Endothelial cell of umbilical vein (primary cell): ENCODE data around the gene CD24. TPM values are rescaled to one million over a fixed set of nuclear protein-coding genes. Genes with fewer than 3 reads are reported as not detected.

Experiments used
- BruUV-seq: library from RNA; stranded (reverse); fragments of 400-500 nt; replicated peaks from 2 replicates; lab custom pipeline; 2021; lab: Mats Ljungman, UMichigan
- CTCF ChIA-PET: fragments of 300-600, 350-600 bp; sonication (Branson Sonifier 250); formaldehyde crosslinking; loops from one replicate; lab custom pipeline; 2021; ENCODE audit warnings: antibody characterized with exemption, inconsistent platforms; lab: Charles Lee
- POLR2A ChIA-PET: fragments of 300-600, 350-600 bp; sonication (Branson Sonifier 250); formaldehyde crosslinking; loops from one replicate; lab custom pipeline; 2021; ENCODE audit warnings: antibody characterized with exemption, inconsistent platforms; lab: Charles Lee
- DNase-seq: peaks from one replicate; pipeline ENCODE4 v3.0.0-alpha.2; 2011; ENCODE audit warnings: low read depth, low spot score
- FAIRE-seq: peaks from 2 replicates; lab custom pipeline; 2011; peaks lifted over from hg19 to GRCh38; lab: Jason Lieb, UNC
- H2AFZ ChIP-seq: 2 replicates; pipeline ENCODE4 v1.6.0; 2012; ENCODE audit warnings: low read depth, low read length, control low read depth, inconsistent platforms
- H3K27ac ChIP-seq: 2 replicates; pipeline ENCODE4 v1.5.1; 2011; ENCODE audit warnings: low read depth, mild to moderate bottlenecking, control low read depth, low read length, moderate library complexity; ENCODE audit not compliant: insufficient read depth
- H3K27me3 ChIP-seq, 2 experiments: 2 replicates each; pipeline versions ENCODE4 v1.6.0 to v1.6.1; 2011; ENCODE audit warnings: low read length in 2 of 2, mixed read lengths in 1 of 2; ENCODE audit not compliant: control insufficient read depth in 2 of 2, insufficient read depth in 2 of 2
- H3K36me3 ChIP-seq, 2 experiments: 2 replicates in 1 of 2; 3 replicates in 1 of 2; pipeline ENCODE4 v1.5.1; 2011; ENCODE audit warnings: low read length in 2 of 2, mild to moderate bottlenecking in 1 of 2, moderate library complexity in 1 of 2; ENCODE audit not compliant: control insufficient read depth in 2 of 2, insufficient read depth in 2 of 2; ENCODE audit errors: extremely low read depth in 1 of 2
- H3K4me1 ChIP-seq: 3 replicates; pipeline ENCODE4 v1.5.1; 2011; ENCODE audit warnings: mild to moderate bottlenecking, low read length; ENCODE audit not compliant: control insufficient read depth, insufficient read depth; ENCODE audit errors: extremely low read depth
- H3K4me2 ChIP-seq: 2 replicates; pipeline ENCODE4 v1.6.1; 2011; ENCODE audit warnings: low read length, control low read depth, mixed read lengths; ENCODE audit not compliant: insufficient read depth
- H3K4me3 ChIP-seq, 3 experiments: fragments of 200-600 bp in 1 of 3; sonication (generic), shearing (Covaris generic) in 1 of 3; replicated peaks in 1 of 3; 2 replicates each; pipeline ENCODE4 v1.5.1; 2011 to 2016; ENCODE audit warnings: control low read depth in 3 of 3, low read length in 3 of 3, mild to moderate bottlenecking in 2 of 3, inconsistent platforms in 1 of 3, low read depth in 1 of 3, moderate library complexity in 1 of 3; ENCODE audit not compliant: insufficient read depth in 1 of 3
- H3K79me2 ChIP-seq: 2 replicates; pipeline ENCODE4 v1.6.0; 2012; ENCODE audit warnings: low read length, inconsistent platforms; ENCODE audit not compliant: control insufficient read depth, insufficient read depth
- H3K9ac ChIP-seq: replicated peaks from 2 replicates; pipeline ENCODE3; 2011; ENCODE audit warnings: low read length, control low read depth; ENCODE audit not compliant: insufficient read depth; ENCODE audit errors: extremely low read depth
- H3K9me1 ChIP-seq: replicated peaks from 3 replicates; pipeline ENCODE4 v1.6.0; 2011; ENCODE audit warnings: mild to moderate bottlenecking, low read length; ENCODE audit not compliant: control insufficient read depth, insufficient read depth; ENCODE audit errors: extremely low read depth
- H3K9me3 ChIP-seq: replicated peaks from 2 replicates; pipeline ENCODE4 v1.5.1; 2012; ENCODE audit warnings: low read length, inconsistent platforms; ENCODE audit not compliant: control insufficient read depth, insufficient read depth
- H4K20me1 ChIP-seq: replicated peaks from 2 replicates; pipeline ENCODE3; 2011; ENCODE audit warnings: mild to moderate bottlenecking, low read length; ENCODE audit not compliant: control insufficient read depth, insufficient read depth; ENCODE audit errors: extremely low read depth
- EZH2 ChIP-seq: IDR thresholded peaks from 2 replicates; pipeline ENCODE4 v1.6.1; 2012; ENCODE audit warnings: borderline replicate concordance, low read depth, mild to moderate bottlenecking, moderate library complexity, low read length, inconsistent platforms; ENCODE audit not compliant: severe bottlenecking
- FOS ChIP-seq: IDR thresholded peaks from 2 replicates; pipeline ENCODE4 v1.6.1; 2011; ENCODE audit warnings: mild to moderate bottlenecking, low read length, moderate library complexity, borderline replicate concordance; ENCODE audit not compliant: insufficient read depth
- GATA2 ChIP-seq: IDR thresholded peaks from 2 replicates; pipeline ENCODE4 v1.7.0; 2011; ENCODE audit warnings: low read depth, mild to moderate bottlenecking, moderate library complexity, mixed read lengths, low read length; ENCODE audit not compliant: insufficient read length, insufficient read depth
- JUN ChIP-seq: IDR thresholded peaks from 2 replicates; pipeline ENCODE4 v1.6.1; 2011; ENCODE audit warnings: borderline replicate concordance, low read depth; ENCODE audit not compliant: insufficient read length, insufficient read depth
- MYC ChIP-seq: IDR thresholded peaks from one replicate; pipeline ENCODE4 v1.6.1; 2011; ENCODE audit warnings: mild to moderate bottlenecking, low read depth, low read length
- POLR2A ChIP-seq: IDR thresholded peaks from 2 replicates; pipeline ENCODE4 v1.6.1; 2012; ENCODE audit warnings: low read depth, mild to moderate bottlenecking, control low read depth, low read length
- POLR2AphosphoS5 ChIP-seq: IDR thresholded peaks from 2 replicates; pipeline ENCODE4 v1.6.1; 2012; ENCODE audit warnings: low read depth, mild to moderate bottlenecking, control low read depth, low read length, moderate library complexity; ENCODE audit not compliant: insufficient read depth
- dilution Hi-C: fragments of 300-500 bp; cut with MboI; formaldehyde crosslinking; loops from one replicate; pipeline ENCODE4 v1.15.0; 2019; ENCODE audit warnings: low sequenced_read_pairs; ENCODE audit not compliant: extremely low pct_ligation_motif_present
- intact Hi-C: fragments of 100-400 bp; cut with micrococcal nuclease; formaldehyde crosslinking; loops from one replicate; pipeline ENCODE4 v1.10.0; 2022
- polyA plus RNA-seq, 4 experiments: library from polyadenylated mRNA; depleted of rRNA in 3 of 4; stranded (reverse) in 3 of 4; unstranded in 1 of 4; fragments of >200 nt; gene quantifications; 2 replicates each; pipeline versions ENCODE4 v1.2.1 to v1.2.3, GENCODE V29; 2011 to 2012; ENCODE audit warnings: missing spikeins in 1 of 4
- total RNA-seq: library from RNA; stranded (reverse); gene quantifications from 2 replicates; pipeline ENCODE4 v1.2.3, GENCODE V29; 2021
- TF ChIP-seq, protein P1 (sequence below), 2 donors: IDR thresholded peaks; 1 replicate in 1 of 2; 2 replicates in 1 of 2; pipeline ENCODE4 v1.5.1; 2011; ENCODE audit warnings: low read length in 2 of 2, mild to moderate bottlenecking in 2 of 2, moderate library complexity in 2 of 2, control low read depth in 1 of 2, inconsistent platforms in 1 of 2, low read depth in 1 of 2; ENCODE audit not compliant: insufficient read depth in 1 of 2; ENCODE audit errors: extremely low read depth in 1 of 2
- TF ChIP-seq, protein P2 (sequence below): IDR thresholded peaks from 2 replicates; pipeline ENCODE4 v1.6.1; 2011; ENCODE audit not compliant: insufficient read depth, insufficient read length

The CD24 gene
- total and polyA plus RNA-seq, 2 donors (not counting 3 experiments of a cell fraction or from before 2014, with no cell fraction given): 2.5 to 10.2 TPM

DNA sequence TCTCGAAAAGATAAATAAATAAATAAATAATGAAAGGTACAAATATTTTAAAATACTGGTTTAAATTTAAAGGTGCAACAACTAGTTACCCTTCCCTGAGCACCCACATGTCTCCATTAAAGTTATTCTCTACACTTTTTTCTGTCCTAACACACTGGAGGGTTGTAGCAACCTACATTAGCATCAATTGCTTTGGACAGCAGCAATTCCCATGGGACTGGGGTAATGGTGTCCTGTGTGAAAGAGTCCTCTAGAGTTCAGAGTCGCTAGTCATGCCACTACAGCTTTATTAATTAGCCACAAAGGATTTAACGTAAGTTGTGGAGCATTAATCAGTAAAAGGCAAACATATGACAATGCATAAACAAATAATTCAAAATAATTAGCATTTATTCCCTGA, 14.1 kb upstream of the CD24 start:
- Histone ChIP-seq H3K4me1 (no peaks in the 10 kb centered on the region), H3K79me2 (no peaks in the 10 kb centered on the region), H3K27ac (no peak overlapping the region), H3K36me3 (no peaks in the 10 kb centered on the region), H3K9me1 (no peaks in the 10 kb centered on the region), H3K4me3 (no peak overlapping the region), H3K9ac (no peak overlapping the region), H3K4me2 (no peak overlapping the region), H4K20me1 (no peaks in the 10 kb centered on the region), H2AFZ (no peak overlapping the region), H3K27me3 (no peaks in the 10 kb centered on the region), H3K9me3 (no peaks in the 10 kb centered on the region)
- FAIRE-seq (no peak), DNase-seq (no peak)
- dilution Hi-C loops (no loop called here), intact Hi-C loops (no loop called here)
- BruUV-seq: no TSS peak
- ChIA-PET POLR2A (no interaction called here), CTCF (interaction anchor here (1.0 to 1.6 kb wide), 2 partner anchors 9 to 15 kb away, joined by 3 to 6 read pairs; no protein-coding TSS in a partner anchor)
- no peak for TF ChIP-seq JUN
- TF ChIP-seq, protein P1, sequence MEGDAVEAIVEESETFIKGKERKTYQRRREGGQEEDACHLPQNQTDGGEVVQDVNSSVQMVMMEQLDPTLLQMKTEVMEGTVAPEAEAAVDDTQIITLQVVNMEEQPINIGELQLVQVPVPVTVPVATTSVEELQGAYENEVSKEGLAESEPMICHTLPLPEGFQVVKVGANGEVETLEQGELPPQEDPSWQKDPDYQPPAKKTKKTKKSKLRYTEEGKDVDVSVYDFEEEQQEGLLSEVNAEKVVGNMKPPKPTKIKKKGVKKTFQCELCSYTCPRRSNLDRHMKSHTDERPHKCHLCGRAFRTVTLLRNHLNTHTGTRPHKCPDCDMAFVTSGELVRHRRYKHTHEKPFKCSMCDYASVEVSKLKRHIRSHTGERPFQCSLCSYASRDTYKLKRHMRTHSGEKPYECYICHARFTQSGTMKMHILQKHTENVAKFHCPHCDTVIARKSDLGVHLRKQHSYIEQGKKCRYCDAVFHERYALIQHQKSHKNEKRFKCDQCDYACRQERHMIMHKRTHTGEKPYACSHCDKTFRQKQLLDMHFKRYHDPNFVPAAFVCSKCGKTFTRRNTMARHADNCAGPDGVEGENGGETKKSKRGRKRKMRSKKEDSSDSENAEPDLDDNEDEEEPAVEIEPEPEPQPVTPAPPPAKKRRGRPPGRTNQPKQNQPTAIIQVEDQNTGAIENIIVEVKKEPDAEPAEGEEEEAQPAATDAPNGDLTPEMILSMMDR (IDR thresholded peaks at IDR 0.05; ENCODE audit: extremely low read depth in 1 of 2, insufficient read depth in 1 of 2, low read depth in 1 of 2, low read length in 2 of 2): no peak
- TF ChIP-seq EZH2: no peak
- no peak for TF ChIP-seq GATA2
- no peak for TF ChIP-seq POLR2A
- no peak for TF ChIP-seq FOS
- TF ChIP-seq POLR2AphosphoS5: no peak
- TF ChIP-seq, protein P2, sequence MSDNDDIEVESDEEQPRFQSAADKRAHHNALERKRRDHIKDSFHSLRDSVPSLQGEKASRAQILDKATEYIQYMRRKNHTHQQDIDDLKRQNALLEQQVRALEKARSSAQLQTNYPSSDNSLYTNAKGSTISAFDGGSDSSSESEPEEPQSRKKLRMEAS: no peak
- no peak for TF ChIP-seq MYC
